ENCODE data around the gene MAST1. TPM values are rescaled to one million over a fixed set of nuclear protein-coding genes. Genes with fewer than 3 reads are reported as not detected.
"Not testable (repeated sequence)": the region's sequence is repeated elsewhere in the genome, so short reads cannot be mapped to it uniquely, and the experiment has no call there.

Gene MAST1
- polyA plus RNA-seq, 1 donor: 4.4 TPM

- H3K9me3 ChIP-seq (ENCODE audit: control insufficient read depth, low read depth, low read length): peaks cover 7% of the 10 kb centered on the region
- no CpG with 5 or more reads among the region's 78 CpGs for WGBS (ENCODE audit: insufficient coverage, low lambda C conversion rate)
- no peaks in the 10 kb centered on the region for H3K27me3 ChIP-seq (ENCODE audit: control insufficient read depth, insufficient read depth, low read length)
- peaks cover 24% of the 10 kb centered on the region for H3K36me3 ChIP-seq (ENCODE audit: control insufficient read depth, insufficient read depth, low read length)
- H3K4me3 ChIP-seq (ENCODE audit: low read length): peak within 1 kb of the TSS; percentile 100
- peaks cover 27% of the 10 kb centered on the region for H3K4me1 ChIP-seq (ENCODE audit: control insufficient read depth, insufficient read depth, low read length)
- peak; percentile 73 to 90 for DNase-seq
- peak within 1 kb of the TSS; percentile 84 for H3K27ac ChIP-seq (ENCODE audit: low read length)
Observed at GRCh38 chr19:12801466-12802266, 36.6 kb upstream of the MAST1 start, which contains the start of the genes PRDX2 and THSD8. TSS of gene PRDX2 (minus strand) at chr19:12801800. CDS start at chr19:12801261, 539 bp downstream. TSS of gene THSD8 (plus strand) at chr19:12802069. CDS start at chr19:12802072, 3 bp downstream.

GRCh38 chr19:12802267-12803106 is 35.8 kb upstream of the MAST1 start:
- 14% methylated on average over 2 of the region's 22 CpGs for WGBS (ENCODE audit: insufficient coverage, low lambda C conversion rate)
- peaks cover 32% of the 10 kb centered on the region for H3K4me1 ChIP-seq (ENCODE audit: control insufficient read depth, insufficient read depth, low read length)

GRCh38 chr19:12804051-12804450 is 34.3 kb upstream of the MAST1 start:
- DNase-seq: no peak
- WGBS (ENCODE audit: insufficient coverage, low lambda C conversion rate): 100% methylated on average over 8 of the region's 26 CpGs
- peaks cover 32% of the 10 kb centered on the region for H3K4me1 ChIP-seq (ENCODE audit: control insufficient read depth, insufficient read depth, low read length)

More at GRCh38 chr19:12802267-12803106, 35.8 kb upstream of the MAST1 start:
- Histone ChIP-seq H3K27me3 (ENCODE audit: control insufficient read depth, insufficient read depth, low read length) (no peaks in the 10 kb centered on the region), H3K4me3 (ENCODE audit: low read length) (peak overlapping the region; percentile 100), H3K9me3 (ENCODE audit: control insufficient read depth, low read depth, low read length) (peaks cover 7% of the 10 kb centered on the region), H3K27ac (ENCODE audit: low read length) (no peak overlapping the region), H3K36me3 (ENCODE audit: control insufficient read depth, insufficient read depth, low read length) (peaks cover 17% of the 10 kb centered on the region)
- DNase-seq: no peak

GRCh38 chr19:12806242-12807081 is 31.9 kb upstream of the MAST1 start, which contains the start of gene RNASEH2A:
TSS of gene RNASEH2A (plus strand) at chr19:12806584. CDS start at chr19:12806674, 90 bp downstream.
- Histone ChIP-seq H3K9me3 (ENCODE audit: control insufficient read depth, low read depth, low read length) (peaks cover 4% of the 10 kb centered on the region), H3K4me3 (ENCODE audit: low read length) (peak within 1 kb of the TSS; percentile 59), H3K27me3 (ENCODE audit: control insufficient read depth, insufficient read depth, low read length) (no peaks in the 10 kb centered on the region), H3K36me3 (ENCODE audit: control insufficient read depth, insufficient read depth, low read length) (peaks cover 13% of the 10 kb centered on the region), H3K4me1 (ENCODE audit: control insufficient read depth, insufficient read depth, low read length) (peaks cover 16% of the 10 kb centered on the region), H3K27ac (ENCODE audit: low read length) (peak within 1 kb of the TSS; percentile 50)
- peak; percentile 90 for DNase-seq
- no CpG with 5 or more reads among the region's 66 CpGs for WGBS (ENCODE audit: insufficient coverage, low lambda C conversion rate)

More at GRCh38 chr19:12804051-12804450, 34.3 kb upstream of the MAST1 start:
- Histone ChIP-seq H3K27me3 (ENCODE audit: control insufficient read depth, insufficient read depth, low read length) (no peaks in the 10 kb centered on the region), H3K4me3 (ENCODE audit: low read length) (no peak overlapping the region), H3K36me3 (ENCODE audit: control insufficient read depth, insufficient read depth, low read length) (peaks cover 17% of the 10 kb centered on the region), H3K27ac (ENCODE audit: low read length) (no peak overlapping the region), H3K9me3 (ENCODE audit: control insufficient read depth, low read depth, low read length) (peaks cover 7% of the 10 kb centered on the region)

GRCh38 chr19:12815088-12815487 is 23.2 kb upstream of the MAST1 start:
- 100% methylated on average over 1 of the region's 7 CpGs for WGBS (ENCODE audit: insufficient coverage, low lambda C conversion rate)
- Histone ChIP-seq H3K9me3 (ENCODE audit: control insufficient read depth, low read depth, low read length) (no peaks in the 10 kb centered on the region), H3K27me3 (ENCODE audit: control insufficient read depth, insufficient read depth, low read length) (no peaks in the 10 kb centered on the region), H3K36me3 (ENCODE audit: control insufficient read depth, insufficient read depth, low read length) (peaks cover 12% of the 10 kb centered on the region), H3K27ac (ENCODE audit: low read length) (no peak overlapping the region), H3K4me3 (ENCODE audit: low read length) (no peak overlapping the region), H3K4me1 (ENCODE audit: control insufficient read depth, insufficient read depth, low read length) (no peaks in the 10 kb centered on the region)
- DNase-seq: no peak

GRCh38 chr19:12817188-12817587 is 21.1 kb upstream of the MAST1 start:
- not testable (repeated sequence) for H3K9me3 ChIP-seq (ENCODE audit: control insufficient read depth, low read depth, low read length); H3K27me3 ChIP-seq (ENCODE audit: control insufficient read depth, insufficient read depth, low read length); H3K4me3 ChIP-seq (ENCODE audit: low read length); DNase-seq; H3K36me3 ChIP-seq (ENCODE audit: control insufficient read depth, insufficient read depth, low read length); H3K4me1 ChIP-seq (ENCODE audit: control insufficient read depth, insufficient read depth, low read length); H3K27ac ChIP-seq (ENCODE audit: low read length)
- WGBS (ENCODE audit: insufficient coverage, low lambda C conversion rate): no CpG with 5 or more reads among the region's 6 CpGs

- H3K27ac ChIP-seq (ENCODE audit: low read length); DNase-seq; H3K4me3 ChIP-seq (ENCODE audit: low read length); H3K36me3 ChIP-seq (ENCODE audit: control insufficient read depth, insufficient read depth, low read length); H3K27me3 ChIP-seq (ENCODE audit: control insufficient read depth, insufficient read depth, low read length); H3K9me3 ChIP-seq (ENCODE audit: control insufficient read depth, low read depth, low read length); H3K4me1 ChIP-seq (ENCODE audit: control insufficient read depth, insufficient read depth, low read length): not testable (repeated sequence)
- no CpG with 5 or more reads among the region's 11 CpGs for WGBS (ENCODE audit: insufficient coverage, low lambda C conversion rate)
Observed at GRCh38 chr19:12817810-12818209, 20.5 kb upstream of the MAST1 start.

GRCh38 chr19:12821761-12822160 is 16.6 kb upstream of the MAST1 start:
- no peaks in the 10 kb centered on the region for H3K4me1 ChIP-seq (ENCODE audit: control insufficient read depth, insufficient read depth, low read length)
- H3K27ac ChIP-seq (ENCODE audit: low read length): no peak overlapping the region
- H3K27me3 ChIP-seq (ENCODE audit: control insufficient read depth, insufficient read depth, low read length): peaks cover 14% of the 10 kb centered on the region
- no peak for DNase-seq
- no peaks in the 10 kb centered on the region for H3K36me3 ChIP-seq (ENCODE audit: control insufficient read depth, insufficient read depth, low read length)
- H3K9me3 ChIP-seq (ENCODE audit: control insufficient read depth, low read depth, low read length): peaks cover 3% of the 10 kb centered on the region
- WGBS (ENCODE audit: insufficient coverage, low lambda C conversion rate): no CpG with 5 or more reads among the region's 2 CpGs
- H3K4me3 ChIP-seq (ENCODE audit: low read length): no peak overlapping the region

GRCh38 chr19:12825254-12826131 is 12.8 kb upstream of the MAST1 start:
- peaks cover 3% of the 10 kb centered on the region for H3K9me3 ChIP-seq (ENCODE audit: control insufficient read depth, low read depth, low read length)
- DNase-seq: no peak
- no peak overlapping the region for H3K4me3 ChIP-seq (ENCODE audit: low read length)
- no peak overlapping the region for H3K27ac ChIP-seq (ENCODE audit: low read length)
- peaks cover 30% of the 10 kb centered on the region for H3K27me3 ChIP-seq (ENCODE audit: control insufficient read depth, insufficient read depth, low read length)
- WGBS (ENCODE audit: insufficient coverage, low lambda C conversion rate): no CpG with 5 or more reads among the region's 46 CpGs
- peaks cover 5% of the 10 kb centered on the region for H3K4me1 ChIP-seq (ENCODE audit: control insufficient read depth, insufficient read depth, low read length)
- H3K36me3 ChIP-seq (ENCODE audit: control insufficient read depth, insufficient read depth, low read length): no peaks in the 10 kb centered on the region
